ENCODE data around the gene TUBA1B. TPM values are rescaled to one million over a fixed set of nuclear protein-coding genes. Genes with fewer than 3 reads are reported as not detected.

Gene TUBA1B
- total and polyA plus RNA-seq, 2 of the 13 experiments (the other 11 are each of a cell fraction or from before 2014, with no cell fraction given): 1,275 to 1,353 TPM

DNA sequence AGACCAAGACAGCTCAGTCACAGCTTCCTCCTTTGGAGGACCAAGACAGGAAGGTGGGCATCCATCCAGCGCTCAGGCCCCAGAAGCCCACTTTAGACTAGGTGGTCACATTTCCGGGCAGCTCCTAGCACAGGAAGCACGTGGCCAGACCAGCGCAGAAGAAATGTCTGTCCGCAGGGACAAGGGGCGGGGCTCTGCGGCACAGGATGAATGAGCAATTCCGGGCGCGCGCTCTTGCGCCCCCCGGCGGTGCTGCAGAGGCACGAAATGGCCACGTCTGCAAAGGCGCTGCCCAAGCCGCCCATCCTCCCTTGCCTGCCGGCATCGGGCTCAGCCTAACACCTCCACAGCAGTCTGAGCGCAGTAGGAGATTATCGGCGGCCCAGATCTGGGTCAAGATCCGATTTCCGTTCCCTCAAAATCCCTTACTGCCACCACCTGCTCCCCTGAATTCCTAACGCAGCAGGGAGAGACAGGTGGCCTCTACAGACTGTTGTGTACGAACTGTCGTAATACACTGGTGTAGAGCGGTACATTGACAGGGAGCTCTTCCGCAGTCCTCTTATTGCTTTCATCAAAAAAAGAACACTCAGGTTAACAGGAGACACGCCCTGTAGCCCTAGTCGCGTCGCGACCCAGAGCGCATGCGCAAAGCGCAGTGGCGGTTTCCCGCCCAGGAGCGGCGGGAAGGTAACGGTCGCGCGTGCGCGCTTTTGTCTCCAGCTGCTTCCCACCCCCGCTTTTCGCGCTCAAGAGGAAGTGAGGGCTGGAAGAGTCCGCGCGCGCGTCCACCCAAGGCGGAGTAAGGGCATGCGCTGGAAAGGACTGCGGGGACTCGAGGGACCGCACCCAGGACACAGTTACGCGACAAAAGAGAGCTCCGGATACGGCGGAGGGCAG lies 794 bp downstream of the TUBA1B start (continued):
- TF ChIP-seq, protein P1, sequence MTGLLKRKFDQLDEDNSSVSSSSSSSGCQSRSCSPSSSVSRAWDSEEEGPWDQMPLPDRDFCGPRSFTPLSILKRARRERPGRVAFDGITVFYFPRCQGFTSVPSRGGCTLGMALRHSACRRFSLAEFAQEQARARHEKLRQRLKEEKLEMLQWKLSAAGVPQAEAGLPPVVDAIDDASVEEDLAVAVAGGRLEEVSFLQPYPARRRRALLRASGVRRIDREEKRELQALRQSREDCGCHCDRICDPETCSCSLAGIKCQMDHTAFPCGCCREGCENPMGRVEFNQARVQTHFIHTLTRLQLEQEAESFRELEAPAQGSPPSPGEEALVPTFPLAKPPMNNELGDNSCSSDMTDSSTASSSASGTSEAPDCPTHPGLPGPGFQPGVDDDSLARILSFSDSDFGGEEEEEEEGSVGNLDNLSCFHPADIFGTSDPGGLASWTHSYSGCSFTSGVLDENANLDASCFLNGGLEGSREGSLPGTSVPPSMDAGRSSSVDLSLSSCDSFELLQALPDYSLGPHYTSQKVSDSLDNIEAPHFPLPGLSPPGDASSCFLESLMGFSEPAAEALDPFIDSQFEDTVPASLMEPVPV (CRISPR knock-in tag; IDR thresholded peaks at IDR 0.05): peak; percentile 98
- TF ChIP-seq GFI1 (CRISPR knock-in tag; IDR thresholded peaks at IDR 0.05; ENCODE audit: borderline replicate concordance) (peak; percentile 85; the same call in 1 of the 2 replicates), ZNF891 (CRISPR knock-in tag; IDR thresholded peaks at IDR 0.05) (peak; percentile 49), ZNF335 (CRISPR knock-in tag; IDR thresholded peaks at IDR 0.05) (peak; percentile 68; the same call in 1 of the 2 replicates), ZMAT3 (CRISPR knock-in tag; conservative IDR thresholded peaks at IDR 0.05) (peak; percentile 98), ZNF431 (CRISPR knock-in tag; IDR thresholded peaks at IDR 0.05; ENCODE audit: borderline replicate concordance, low read depth) (peak; percentile 89), PHF8 (CRISPR knock-in tag; IDR thresholded peaks at IDR 0.05) (peak; percentile 10), SIN3A (IDR thresholded peaks at IDR 0.05; ENCODE audit: borderline replicate concordance, low read depth, low read length) (peak; percentile 69; the same call in 1 of the 2 replicates), DMAP1 (CRISPR knock-in tag; IDR thresholded peaks at IDR 0.05) (peak; percentile 99), SUZ12 (IDR thresholded peaks at IDR 0.05; ENCODE audit: low read depth, low read length) (no peak), POLR2AphosphoS2 (IDR thresholded peaks at IDR 0.05; ENCODE audit: low read depth, low read length) (no peak), SETDB1 (CRISPR knock-in tag; IDR thresholded peaks at IDR 0.05; ENCODE audit: borderline replicate concordance) (no peak; the same call in 1 of the 2 replicates), ZNF550 (CRISPR knock-in tag; IDR thresholded peaks at IDR 0.05; ENCODE audit: borderline replicate concordance) (0 out of 2 replicates have a peak, but pooled peaks have one; percentile 9), JUN (CRISPR knock-in tag; IDR thresholded peaks at IDR 0.05) (0 out of 2 replicates have a peak, but pooled peaks have one; percentile 19), ZNF713 (CRISPR knock-in tag; IDR thresholded peaks at IDR 0.05) (peak; percentile 79; the same call in 1 of the 2 replicates)
- TF ChIP-seq, protein P2, sequence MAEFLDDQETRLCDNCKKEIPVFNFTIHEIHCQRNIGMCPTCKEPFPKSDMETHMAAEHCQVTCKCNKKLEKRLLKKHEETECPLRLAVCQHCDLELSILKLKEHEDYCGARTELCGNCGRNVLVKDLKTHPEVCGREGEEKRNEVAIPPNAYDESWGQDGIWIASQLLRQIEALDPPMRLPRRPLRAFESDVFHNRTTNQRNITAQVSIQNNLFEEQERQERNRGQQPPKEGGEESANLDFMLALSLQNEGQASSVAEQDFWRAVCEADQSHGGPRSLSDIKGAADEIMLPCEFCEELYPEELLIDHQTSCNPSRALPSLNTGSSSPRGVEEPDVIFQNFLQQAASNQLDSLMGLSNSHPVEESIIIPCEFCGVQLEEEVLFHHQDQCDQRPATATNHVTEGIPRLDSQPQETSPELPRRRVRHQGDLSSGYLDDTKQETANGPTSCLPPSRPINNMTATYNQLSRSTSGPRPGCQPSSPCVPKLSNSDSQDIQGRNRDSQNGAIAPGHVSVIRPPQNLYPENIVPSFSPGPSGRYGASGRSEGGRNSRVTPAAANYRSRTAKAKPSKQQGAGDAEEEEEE (CRISPR knock-in tag; IDR thresholded peaks at IDR 0.05; ENCODE audit: borderline replicate concordance): 0 out of 2 replicates have a peak, but pooled peaks have one; percentile 6
- TF ChIP-seq, protein P3, sequence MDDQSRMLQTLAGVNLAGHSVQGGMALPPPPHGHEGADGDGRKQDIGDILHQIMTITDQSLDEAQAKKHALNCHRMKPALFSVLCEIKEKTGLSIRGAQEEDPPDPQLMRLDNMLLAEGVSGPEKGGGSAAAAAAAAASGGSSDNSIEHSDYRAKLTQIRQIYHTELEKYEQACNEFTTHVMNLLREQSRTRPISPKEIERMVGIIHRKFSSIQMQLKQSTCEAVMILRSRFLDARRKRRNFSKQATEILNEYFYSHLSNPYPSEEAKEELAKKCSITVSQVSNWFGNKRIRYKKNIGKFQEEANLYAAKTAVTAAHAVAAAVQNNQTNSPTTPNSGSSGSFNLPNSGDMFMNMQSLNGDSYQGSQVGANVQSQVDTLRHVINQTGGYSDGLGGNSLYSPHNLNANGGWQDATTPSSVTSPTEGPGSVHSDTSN (CRISPR knock-in tag; IDR thresholded peaks at IDR 0.05; ENCODE audit: borderline replicate concordance): no peak; the same call in 1 of the 2 replicates
- TF ChIP-seq, protein P4, sequence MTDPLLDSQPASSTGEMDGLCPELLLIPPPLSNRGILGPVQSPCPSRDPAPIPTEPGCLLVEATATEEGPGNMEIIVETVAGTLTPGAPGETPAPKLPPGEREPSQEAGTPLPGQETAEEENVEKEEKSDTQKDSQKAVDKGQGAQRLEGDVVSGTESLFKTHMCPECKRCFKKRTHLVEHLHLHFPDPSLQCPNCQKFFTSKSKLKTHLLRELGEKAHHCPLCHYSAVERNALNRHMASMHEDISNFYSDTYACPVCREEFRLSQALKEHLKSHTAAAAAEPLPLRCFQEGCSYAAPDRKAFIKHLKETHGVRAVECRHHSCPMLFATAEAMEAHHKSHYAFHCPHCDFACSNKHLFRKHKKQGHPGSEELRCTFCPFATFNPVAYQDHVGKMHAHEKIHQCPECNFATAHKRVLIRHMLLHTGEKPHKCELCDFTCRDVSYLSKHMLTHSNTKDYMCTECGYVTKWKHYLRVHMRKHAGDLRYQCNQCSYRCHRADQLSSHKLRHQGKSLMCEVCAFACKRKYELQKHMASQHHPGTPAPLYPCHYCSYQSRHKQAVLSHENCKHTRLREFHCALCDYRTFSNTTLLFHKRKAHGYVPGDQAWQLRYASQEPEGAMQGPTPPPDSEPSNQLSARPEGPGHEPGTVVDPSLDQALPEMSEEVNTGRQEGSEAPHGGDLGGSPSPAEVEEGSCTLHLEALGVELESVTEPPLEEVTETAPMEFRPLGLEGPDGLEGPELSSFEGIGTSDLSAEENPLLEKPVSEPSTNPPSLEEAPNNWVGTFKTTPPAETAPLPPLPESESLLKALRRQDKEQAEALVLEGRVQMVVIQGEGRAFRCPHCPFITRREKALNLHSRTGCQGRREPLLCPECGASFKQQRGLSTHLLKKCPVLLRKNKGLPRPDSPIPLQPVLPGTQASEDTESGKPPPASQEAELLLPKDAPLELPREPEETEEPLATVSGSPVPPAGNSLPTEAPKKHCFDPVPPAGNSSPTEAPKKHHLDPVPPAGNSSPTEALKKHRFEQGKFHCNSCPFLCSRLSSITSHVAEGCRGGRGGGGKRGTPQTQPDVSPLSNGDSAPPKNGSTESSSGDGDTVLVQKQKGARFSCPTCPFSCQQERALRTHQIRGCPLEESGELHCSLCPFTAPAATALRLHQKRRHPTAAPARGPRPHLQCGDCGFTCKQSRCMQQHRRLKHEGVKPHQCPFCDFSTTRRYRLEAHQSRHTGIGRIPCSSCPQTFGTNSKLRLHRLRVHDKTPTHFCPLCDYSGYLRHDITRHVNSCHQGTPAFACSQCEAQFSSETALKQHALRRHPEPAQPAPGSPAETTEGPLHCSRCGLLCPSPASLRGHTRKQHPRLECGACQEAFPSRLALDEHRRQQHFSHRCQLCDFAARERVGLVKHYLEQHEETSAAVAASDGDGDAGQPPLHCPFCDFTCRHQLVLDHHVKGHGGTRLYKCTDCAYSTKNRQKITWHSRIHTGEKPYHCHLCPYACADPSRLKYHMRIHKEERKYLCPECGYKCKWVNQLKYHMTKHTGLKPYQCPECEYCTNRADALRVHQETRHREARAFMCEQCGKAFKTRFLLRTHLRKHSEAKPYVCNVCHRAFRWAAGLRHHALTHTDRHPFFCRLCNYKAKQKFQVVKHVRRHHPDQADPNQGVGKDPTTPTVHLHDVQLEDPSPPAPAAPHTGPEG (CRISPR knock-in tag; IDR thresholded peaks at IDR 0.05): peak; percentile 41; the same call in 1 of the 2 replicates
